NCI-H2029 treated with DMSO at 0.1 percent for 48 hours (cell line): Measurements from ENCODE around the gene NOC2L.

ENCODE experiments used
- DNase-seq: peaks from one replicate; lab custom pipeline; 2025; lab: John Stamatoyannopoulos, UW

The NOC2L gene

DNA sequence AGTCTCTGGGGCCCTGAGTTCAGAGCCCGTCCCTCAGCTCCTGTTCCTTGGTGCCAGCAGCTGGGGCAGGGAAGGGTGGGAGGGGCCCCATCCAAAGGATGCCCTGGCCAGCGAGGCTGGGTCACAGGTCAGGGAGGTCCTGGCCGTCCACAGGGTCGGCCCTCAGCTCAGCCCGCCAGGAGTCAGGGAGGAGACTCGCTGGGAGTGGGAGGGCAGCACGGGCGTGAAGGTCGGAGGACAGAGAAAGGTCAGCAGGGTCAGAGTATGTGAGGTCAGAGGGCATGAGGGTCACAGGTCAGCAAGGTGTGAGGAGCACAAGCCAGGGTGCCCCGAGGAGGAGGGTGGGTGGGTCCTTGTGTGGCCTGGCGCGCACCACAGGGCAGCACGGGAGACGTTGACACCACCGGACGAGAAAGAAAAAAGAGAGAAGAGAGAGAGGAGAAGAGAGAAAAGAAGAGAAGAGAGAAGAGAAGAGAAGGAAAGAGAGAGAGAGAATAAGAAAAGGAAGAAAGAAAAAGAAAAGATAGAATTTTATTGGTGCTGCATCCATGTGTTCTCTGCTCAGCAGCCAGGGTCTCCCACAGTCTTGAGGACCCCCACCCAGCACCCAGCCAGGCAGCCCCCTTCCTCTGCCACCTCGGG, 15.8 kb upstream of the NOC2L start:
- DNase-seq = no peak

DNA sequence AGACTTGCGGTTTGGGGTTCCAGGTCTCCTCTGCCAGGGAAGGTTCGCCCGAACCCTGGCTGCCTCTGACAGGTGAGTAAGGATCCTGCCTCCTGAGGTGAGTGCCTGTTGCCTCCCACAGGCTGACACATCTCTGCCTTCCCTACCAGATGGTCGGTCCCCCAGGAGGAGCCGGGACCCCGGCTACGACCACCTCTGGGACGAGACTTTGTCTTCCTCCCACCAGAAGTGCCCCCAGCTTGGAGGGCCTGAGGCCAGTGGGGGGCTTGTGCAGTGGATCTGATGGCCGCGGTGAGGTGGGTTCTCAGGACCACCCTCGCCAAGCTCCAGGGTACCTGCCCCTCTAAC, 15.2 kb upstream of the NOC2L start:
- DNase-seq = no peak

DNA sequence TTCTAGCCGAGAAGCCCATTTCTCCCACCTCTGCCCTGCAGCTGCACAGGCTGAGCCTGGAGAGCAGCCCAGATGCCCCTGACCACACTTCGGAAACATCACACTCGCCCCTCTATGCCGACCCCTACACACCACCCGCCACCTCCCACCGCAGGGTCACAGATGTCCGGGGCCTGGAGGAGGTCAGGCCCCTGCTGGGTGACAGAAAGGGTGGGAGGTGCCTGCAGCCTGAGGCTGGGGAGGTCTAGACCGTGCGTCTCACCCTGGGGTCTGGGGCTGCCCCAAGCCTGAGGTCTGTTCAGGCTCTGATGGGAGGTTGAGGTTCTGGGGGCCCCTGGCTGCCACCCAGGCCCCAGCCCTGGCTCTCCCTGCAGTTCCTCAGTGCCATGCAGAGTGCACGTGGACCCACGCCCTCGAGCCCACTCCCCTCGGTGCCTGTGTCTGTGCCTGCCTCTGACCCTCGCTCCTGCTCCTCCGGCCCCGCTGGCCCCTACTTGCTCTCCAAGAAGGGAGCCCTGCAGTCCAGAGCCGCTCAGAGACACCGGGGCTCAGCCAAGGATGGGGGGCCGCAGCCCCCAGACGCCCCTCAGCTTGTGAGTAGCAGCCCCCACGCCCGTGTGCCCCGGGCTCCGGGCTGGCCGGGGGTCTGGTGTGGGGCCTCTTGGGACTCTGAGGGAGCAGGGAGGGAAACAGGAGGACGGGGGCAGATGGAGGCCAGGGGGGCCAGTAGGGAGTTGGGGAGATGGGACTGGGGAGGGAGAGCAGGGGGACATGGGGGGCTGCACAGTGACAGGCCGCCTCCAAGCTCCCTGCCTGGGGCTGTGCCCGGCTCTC, 14.6 kb upstream of the NOC2L start:
- no peak for DNase-seq

DNA sequence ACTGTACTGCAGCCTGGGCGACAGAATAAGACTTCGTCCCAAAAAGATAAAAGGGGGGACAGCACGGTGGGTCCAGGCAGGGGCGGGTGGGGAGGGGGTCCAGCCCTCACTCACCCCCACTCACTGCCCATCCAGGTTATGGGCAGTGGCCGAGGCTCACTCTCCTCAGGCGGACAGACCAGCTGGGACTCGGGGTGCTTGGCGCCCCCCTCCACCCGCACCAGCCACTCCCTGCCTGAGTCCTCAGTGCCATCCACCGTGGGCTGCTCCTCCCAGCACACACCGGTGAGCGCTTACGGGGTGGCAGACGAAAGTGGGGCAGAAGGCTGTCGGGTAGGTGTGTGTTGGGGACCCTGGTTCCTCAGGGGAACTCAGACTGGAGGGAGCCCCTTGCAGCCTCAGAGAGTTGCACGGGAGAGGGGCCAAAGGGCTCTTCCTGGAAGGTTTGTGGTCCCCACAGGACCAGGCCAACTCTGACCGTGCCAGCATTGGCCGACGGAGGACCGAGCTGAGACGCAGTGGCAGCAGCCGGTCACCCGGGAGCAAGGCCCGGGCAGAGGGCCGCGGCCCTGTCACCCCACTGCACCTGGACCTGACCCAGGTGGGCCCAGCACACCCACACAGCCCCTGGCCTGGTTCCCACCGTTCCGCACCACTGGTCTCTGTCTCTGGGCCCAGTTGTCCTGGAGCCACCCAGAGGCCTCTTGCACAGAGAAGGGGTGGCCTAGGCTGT, 13.8 kb upstream of the NOC2L start:
- DNase-seq = no peak

DNA sequence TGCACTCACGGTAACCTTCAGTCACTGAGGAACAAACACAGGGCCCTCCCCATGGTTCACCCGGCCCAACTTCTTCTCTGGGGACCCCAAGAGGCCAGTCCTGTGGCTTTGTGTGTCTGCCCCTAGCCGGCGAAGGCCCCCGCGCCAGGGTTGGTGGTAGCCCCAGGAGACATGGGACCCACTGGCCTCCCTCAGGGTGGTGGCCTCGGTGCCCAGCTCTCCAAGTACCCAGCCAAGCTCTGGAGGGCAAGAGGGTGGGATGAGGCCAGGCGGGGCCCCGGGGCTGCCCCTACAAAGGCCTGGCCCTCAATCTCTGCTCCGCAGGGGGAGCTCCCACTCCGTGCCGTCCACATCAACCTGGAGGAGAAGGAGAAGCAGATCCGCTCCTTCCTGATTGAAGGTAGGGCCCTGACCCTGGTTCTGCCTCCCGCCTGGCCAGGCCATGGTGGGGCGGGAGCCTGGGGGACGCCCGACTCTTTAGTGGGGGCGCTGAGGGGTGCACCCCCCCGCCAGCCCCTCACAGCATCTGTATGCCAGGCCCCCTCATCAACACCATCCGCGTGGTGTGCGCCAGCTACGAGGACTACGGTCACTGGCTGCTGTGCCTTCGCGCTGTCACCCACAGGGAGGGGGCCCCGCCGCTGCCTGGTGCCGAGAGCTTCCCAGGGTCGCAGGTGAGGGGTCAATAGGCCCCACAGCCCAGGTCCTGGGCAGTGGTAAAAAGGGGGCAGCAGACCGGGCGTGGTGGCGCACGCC, 12.9 kb upstream of the NOC2L start:
- no peak for DNase-seq

DNA sequence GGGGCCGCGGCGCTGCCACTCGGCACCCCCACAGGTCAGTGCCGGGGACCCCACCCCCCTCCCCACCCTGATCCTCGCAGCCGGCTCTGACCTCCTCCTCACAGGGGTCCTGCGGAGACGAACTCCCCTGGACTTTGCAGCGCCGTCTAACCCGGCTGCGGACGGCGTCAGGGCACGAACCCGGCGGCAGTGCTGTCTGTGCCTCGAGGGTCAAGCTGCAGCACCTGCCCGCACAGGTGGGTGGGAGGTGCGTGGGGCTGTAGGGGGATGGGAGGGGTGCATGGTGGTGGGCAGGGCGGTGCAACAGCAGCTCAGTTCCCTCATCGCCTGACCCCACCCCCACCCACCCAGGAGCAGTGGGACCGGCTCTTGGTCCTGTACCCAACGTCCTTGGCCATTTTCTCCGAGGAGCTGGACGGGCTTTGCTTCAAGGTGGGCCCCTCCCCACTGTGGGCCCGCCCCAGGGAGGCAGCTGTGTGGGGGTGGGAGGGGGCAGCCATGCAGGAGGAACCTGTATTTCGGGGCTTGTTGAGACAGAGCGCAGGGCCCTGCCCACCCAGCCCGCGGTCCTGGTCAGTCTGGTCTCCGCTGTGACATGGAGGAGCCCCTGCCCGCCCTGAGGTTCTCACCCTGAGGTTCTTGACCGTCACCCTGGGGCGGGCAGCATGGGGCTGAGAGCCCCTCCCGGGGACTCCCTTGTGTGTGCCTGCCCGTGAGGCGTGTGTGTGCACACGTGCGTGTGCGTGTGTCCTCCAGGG, 12.1 kb upstream of the NOC2L start:
- no peak for DNase-seq

DNA sequence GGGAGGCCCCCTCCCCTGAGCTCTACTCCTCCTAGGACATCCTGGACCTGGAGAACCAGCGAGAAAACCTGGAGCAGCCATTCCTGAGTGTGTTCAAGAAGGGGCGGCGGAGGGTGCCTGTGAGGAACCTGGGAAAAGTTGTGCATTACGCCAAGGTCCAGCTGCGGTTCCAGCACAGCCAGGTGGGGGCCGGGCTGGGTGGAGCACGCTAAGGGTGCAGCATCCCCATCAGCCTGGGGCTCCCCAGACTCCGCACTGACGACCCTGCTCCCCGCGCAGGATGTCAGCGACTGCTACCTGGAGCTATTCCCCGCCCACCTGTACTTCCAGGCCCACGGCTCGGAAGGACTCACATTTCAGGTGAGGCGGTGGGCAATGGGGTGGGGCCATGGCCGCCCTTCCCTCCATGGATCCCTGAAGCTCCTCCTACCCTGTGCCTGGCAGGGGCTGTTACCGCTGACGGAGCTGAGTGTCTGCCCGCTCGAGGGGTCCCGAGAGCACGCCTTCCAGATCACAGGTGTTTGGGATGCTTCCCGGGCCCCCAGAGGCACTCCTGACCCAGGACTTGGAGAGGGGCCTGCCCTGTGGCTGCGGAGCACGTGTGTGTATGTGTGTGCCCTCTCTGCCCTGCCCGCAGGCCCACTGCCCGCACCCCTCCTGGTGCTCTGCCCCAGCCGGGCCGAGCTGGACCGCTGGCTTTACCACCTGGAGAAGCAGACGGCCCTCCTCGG, 11.4 kb upstream of the NOC2L start:
- DNase-seq = no peak

DNA sequence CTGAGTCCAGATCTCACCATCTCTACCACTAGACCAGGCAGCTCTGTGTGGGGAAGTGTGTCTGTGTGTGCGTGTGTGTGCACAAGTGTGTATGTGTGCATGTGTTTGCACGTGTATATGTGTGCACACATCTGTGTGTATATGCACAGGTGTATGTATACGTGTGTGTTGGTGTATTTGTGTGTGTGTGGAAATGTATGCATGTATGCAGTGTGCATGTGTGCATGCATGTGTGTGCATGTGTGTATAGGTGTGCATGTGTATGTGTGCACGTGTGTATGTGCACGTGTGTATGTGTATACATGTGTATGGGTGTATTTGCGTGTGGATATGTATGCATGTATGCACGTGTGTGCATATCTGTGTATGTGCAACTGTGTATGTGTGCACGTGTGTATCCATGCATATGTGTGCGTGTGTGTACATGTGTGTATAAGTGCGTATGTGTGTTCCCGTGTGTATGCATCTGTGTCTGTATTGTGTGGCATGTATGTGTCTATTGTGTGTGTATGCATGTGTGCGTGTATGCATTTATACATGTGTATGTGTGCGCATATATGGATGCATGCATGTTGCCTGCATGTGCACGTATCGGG, 10.3 kb upstream of the NOC2L start:
- no peak for DNase-seq

DNA sequence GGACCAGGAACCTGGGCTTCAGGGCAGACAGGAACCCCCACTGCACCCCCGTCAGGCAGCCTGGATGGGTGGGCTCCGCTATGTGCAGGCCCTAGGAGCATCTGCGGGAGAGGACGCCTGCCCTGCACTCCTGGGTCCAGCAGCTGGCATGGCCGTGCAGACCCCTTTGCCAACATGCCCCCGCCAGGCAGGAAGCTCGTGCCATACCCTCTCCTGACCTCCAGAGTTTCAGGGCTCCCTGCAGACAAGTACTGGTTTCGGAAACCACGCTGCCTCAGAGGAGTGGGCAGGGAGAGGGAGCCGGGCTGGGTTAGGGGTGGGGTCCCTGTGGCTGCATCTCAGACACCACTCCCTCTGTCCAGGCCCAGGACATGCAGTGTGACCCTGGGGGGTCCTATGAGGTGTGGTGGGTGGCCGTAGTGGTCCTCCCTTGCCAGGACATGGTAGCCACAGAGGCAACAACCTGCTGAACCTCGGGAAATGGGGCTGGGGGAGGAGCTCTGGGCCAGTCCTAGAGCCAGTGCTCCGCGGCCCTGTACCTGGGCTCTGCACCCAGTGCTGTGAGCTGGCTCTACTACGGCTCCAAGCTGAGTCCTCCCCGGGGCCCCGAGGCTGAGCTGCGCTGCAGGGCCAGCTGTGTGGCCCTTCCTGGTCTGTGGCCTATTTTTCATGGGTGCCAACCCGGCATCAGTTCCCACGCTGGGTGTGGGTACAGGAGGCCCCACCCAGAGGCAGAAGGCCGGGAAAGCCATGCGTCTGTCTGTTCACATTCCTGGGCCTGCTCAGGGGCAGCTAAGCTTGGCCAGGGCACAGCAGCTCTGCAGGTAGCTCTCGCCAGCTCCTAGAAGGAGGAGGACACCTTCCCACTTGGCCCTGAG, 8.6 kb upstream of the NOC2L start:
- DNase-seq = no peak

DNA sequence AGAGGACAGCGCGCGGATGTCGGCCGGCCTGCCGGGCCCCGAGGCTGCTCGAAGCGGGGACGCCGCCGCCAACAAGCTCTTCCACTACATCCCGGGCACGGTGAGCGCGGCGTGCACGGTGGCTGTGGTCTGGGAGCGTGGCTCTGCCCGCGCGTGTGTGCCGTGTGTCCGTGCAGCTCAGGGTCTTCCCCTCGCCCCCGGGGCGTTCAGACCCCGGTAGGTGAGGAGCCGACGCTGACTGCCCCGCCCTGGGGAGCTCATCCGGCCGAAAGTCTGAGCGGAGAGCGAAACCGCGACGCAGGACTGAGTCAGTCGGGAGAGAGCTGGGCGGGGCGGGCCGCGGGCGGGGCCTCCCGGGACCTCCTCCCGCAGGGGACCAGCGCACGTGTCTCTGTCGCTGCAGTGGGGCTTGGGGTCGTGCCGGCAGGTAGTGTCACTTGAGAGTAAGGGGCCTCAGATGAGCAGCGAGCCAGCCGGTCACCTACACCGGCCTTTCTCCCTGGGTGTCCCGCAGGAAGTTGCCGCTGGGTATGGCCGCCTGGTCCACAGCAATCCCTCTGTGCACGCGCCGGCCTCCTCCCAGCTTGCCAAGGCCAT, 7.7 kb upstream of the NOC2L start:
- DNase-seq = no peak

DNA sequence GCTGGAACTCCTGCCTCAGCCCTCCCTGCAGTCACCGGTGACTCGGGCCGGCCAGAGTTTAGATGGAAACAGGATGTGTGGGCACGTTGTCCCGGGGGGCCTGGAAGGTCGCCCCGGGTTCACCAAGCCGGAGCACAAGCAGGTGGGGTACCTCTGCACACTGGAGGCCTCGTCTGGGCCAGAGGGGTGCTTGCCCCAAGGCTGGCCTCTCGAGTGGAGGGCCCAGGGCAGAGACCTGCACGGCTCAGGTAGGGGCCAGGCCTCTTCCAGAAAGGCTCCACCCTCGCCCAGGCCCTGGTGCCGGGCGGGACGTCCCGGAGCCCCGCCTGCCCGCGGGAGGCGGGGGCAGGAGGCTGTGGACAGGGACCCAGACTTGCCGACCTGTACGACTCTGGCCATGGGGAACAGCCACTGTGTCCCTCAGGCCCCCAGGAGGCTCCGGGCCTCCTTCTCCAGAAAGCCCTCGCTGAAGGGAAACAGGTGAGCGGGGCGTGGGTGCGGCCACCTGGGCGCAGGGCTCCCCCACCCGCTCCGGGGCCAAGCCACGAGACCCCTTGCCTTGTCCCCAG, 7.2 kb upstream of the NOC2L start, which contains the start of gene PLEKHN1:
PLEKHN1 (plus strand) TSS at position 348 of the 569 bp plus-strand sequence; CDS start at position 398, 50 bp downstream.
- no peak for DNase-seq

DNA sequence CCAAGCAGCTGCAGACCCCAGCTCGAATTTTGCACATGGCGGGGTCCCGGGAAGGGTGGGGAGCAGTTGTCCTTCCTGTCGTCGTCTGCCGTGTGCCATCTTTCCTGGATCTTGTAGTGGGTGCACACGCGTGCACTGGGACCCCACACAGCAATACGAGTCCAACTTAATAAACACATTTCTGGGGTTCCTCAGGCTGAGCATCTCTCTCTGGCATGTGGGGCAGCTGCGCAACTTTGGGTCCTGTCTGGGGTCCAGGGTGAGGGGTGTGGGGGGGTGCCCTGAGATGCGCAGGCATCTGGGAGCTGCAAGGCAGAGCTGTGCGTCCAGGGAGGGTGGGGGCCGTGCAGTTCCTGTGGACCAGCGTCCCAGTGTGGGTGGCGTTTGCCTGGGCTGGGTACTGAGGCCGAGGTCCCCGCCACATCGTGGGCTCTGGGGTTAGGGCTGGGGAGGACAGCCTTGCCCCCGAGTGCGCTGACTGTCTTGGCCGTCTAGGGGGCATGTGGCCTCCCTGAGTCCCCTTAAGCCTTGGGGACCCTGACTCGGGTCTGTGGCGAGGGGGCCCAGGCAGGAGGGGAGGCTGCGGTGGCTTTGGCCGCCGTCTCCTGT, 6.6 kb upstream of the NOC2L start:
- no peak for DNase-seq

DNA sequence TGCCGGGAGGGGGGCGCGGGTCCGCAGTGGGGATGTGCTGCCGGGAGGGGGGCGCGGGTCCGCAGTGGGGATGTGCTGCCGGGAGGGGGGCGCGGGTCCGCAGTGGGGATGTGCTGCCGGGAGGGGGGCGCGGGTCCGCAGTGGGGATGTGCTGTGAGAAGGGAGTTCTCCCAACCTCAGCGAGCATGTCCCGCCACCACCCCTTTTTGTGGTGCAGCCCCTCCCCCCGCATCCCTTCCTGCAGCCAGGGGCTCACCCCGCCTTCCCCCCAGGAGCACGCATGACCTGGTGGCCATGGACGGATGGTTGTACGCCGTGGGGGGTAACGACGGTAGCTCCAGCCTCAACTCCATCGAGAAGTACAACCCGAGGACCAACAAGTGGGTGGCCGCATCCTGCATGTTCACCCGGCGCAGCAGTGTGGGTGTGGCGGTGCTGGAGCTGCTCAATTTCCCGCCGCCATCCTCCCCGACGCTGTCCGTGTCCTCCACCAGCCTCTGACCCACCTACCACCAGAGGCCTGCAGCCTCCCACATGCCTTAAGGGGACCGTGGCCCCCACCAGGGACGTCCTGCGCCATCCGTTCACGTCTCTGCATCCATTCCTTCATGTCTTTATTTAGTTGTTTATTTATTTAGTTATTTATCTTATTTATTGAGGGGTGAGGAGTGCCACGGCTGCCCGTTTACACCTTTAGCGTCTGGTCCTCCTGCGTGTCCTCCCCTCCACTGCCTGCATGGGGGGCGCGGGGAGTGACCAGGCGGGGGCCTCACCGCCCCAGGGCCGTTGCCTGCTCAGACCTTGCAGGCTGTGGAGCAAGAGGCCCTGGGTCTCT, 5.9 kb upstream of the NOC2L start:
- DNase-seq = no peak

DNA sequence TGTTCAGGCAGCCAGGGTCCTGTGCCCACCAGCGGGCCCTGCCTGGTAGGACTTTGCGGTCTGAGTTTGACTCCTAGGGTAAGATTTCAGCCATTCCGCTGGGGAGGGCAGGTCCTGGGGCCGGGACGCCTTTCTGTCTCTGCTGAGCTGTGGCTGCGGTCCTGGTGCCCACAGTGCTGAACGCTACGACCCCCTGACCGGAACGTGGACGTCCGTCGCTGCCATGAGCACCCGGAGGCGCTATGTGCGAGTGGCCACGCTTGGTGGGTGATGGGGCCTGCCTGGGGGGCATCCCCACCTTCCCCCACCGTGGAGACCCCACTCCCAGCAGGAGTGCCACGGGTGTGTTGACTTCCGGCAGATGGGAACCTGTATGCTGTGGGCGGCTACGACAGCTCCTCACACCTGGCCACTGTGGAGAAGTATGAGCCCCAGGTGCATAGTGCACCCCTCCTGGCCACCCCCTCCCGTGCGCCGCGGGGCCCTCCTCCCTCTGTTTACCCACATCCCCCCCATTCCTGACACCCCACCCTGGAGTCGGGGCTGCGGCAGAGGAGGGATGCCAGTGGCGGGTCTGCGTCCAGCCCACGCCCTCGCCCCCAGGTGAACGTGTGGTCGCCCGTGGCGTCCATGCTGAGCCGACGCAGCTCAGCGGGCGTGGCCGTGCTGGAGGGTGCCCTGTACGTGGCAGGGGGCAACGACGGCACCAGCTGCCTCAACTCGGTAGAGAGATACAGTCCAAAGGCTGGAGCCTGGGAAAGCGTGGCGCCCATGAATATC, 4.9 kb upstream of the NOC2L start:
- DNase-seq = no peak

DNA sequence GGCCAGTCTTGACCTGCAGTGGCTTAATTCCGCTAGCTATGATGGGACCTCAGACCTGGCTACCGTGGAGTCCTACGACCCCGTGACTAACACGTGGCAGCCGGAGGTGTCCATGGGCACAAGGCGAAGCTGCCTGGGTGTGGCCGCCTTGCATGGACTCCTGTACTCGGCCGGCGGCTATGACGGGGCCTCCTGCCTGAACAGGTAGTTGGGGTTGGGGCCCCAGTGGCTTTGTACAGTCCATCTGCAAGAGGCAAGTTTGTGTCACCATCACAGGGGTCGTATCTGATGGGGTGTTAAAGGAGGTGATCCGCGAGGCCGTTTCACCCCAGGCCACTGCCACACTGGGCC, 4.2 kb upstream of the NOC2L start:
- no peak for DNase-seq
